CD8-positive, alpha-beta memory T cell (primary cell): ENCODE measurements around the gene UGP2. TPM values are rescaled to one million over a fixed set of nuclear protein-coding genes. Genes with fewer than 3 reads are reported as not detected.
A peak's percentile ranks its signal among the peaks of the same experiment; 100 is the strongest.

Experiments used
- CTCF ChIA-PET: fragments of 350-600 bp; sonication (Branson Sonifier 250); formaldehyde crosslinking; loops from one replicate; lab custom pipeline; 2021; ENCODE audit warnings: antibody characterized with exemption; lab: Charles Lee
- POLR2A ChIA-PET: fragments of 350-600 bp; sonication (Branson Sonifier 250); formaldehyde crosslinking; loops from one replicate; lab custom pipeline; 2021; ENCODE audit warnings: antibody characterized with exemption; lab: Charles Lee
- DNase-seq, 5 donors: peaks; one replicate each; pipeline versions ENCODE4 v3.0.0 to v3.0.0-alpha.2; 2020 to 2022; ENCODE audit warnings: mixed read lengths in 1 of 5
- H3K27ac ChIP-seq: one replicate; pipeline ENCODE4 v1.7.0; 2013; ENCODE audit warnings: low read depth, mild to moderate bottlenecking, low read length, moderate library complexity
- H3K27me3 ChIP-seq: 2 replicates; pipeline ENCODE4 v1.7.0; 2013; ENCODE audit warnings: low read length, mild to moderate bottlenecking; ENCODE audit not compliant: insufficient read depth, poor library complexity, severe bottlenecking
- H3K36me3 ChIP-seq: 2 replicates; pipeline ENCODE4 v1.7.0; 2013; ENCODE audit warnings: mild to moderate bottlenecking, low read length, moderate library complexity; ENCODE audit not compliant: insufficient read depth
- H3K4me1 ChIP-seq: 2 replicates; pipeline ENCODE4 v1.7.0; 2013; ENCODE audit warnings: mild to moderate bottlenecking, low read length, moderate library complexity; ENCODE audit not compliant: insufficient read depth
- H3K4me3 ChIP-seq: 2 replicates; pipeline ENCODE4 v1.7.0; 2013; ENCODE audit warnings: mild to moderate bottlenecking, low read length
- H3K9me3 ChIP-seq: 2 replicates; pipeline ENCODE4 v1.7.0; 2013; ENCODE audit warnings: mild to moderate bottlenecking, low read length
- H3K27ac Mint-ChIP-seq, 8 donors: one replicate each; pipeline ENCODE4 v1.8.0; 2020 to 2021; ENCODE audit warnings: mixed read lengths in 8 of 8, mild to moderate bottlenecking in 6 of 8, inconsistent platforms in 3 of 8, moderate library complexity in 3 of 8
- H3K27me3 Mint-ChIP-seq, 2 donors: one replicate each; pipeline ENCODE4 v1.8.0; 2020 to 2021; ENCODE audit warnings: mixed read lengths in 2 of 2, mild to moderate bottlenecking in 1 of 2, moderate library complexity in 1 of 2
- H3K36me3 Mint-ChIP-seq, 3 donors: one replicate each; pipeline ENCODE4 v1.8.0; 2020 to 2021; ENCODE audit warnings: mixed read lengths in 3 of 3, inconsistent platforms in 1 of 3, mild to moderate bottlenecking in 1 of 3
- H3K4me1 Mint-ChIP-seq, 3 donors: one replicate each; pipeline ENCODE4 v1.8.0; 2020 to 2021; ENCODE audit warnings: mixed read lengths in 3 of 3, inconsistent platforms in 1 of 3, mild to moderate bottlenecking in 1 of 3
- H3K4me3 Mint-ChIP-seq, 7 donors: one replicate each; pipeline ENCODE4 v1.8.0; 2020 to 2021; ENCODE audit warnings: mixed read lengths in 7 of 7, mild to moderate bottlenecking in 6 of 7, moderate library complexity in 4 of 7, inconsistent platforms in 2 of 7
- H3K9me3 Mint-ChIP-seq, 5 donors: one replicate each; pipeline ENCODE4 v1.8.0; 2020 to 2022; ENCODE audit warnings: mixed read lengths in 5 of 5, mild to moderate bottlenecking in 3 of 5, moderate library complexity in 2 of 5, inconsistent platforms in 1 of 5
- polyA plus RNA-seq: library from polyadenylated mRNA; unstranded; fragments of 300-500 nt; fragmentation: Illumina TruSeq; gene quantifications from one replicate; pipeline ENCODE4 v1.2.3, GENCODE V29; 2021
- total RNA-seq, 2 experiments: library from RNA; stranded (reverse); gene quantifications; one replicate each; pipeline ENCODE4 v1.2.3, GENCODE V29; 2021

The UGP2 gene
- total and polyA plus RNA-seq, 3 experiments from 2014 or later = 59.2 to 131 (median 59.8) TPM

DNA sequence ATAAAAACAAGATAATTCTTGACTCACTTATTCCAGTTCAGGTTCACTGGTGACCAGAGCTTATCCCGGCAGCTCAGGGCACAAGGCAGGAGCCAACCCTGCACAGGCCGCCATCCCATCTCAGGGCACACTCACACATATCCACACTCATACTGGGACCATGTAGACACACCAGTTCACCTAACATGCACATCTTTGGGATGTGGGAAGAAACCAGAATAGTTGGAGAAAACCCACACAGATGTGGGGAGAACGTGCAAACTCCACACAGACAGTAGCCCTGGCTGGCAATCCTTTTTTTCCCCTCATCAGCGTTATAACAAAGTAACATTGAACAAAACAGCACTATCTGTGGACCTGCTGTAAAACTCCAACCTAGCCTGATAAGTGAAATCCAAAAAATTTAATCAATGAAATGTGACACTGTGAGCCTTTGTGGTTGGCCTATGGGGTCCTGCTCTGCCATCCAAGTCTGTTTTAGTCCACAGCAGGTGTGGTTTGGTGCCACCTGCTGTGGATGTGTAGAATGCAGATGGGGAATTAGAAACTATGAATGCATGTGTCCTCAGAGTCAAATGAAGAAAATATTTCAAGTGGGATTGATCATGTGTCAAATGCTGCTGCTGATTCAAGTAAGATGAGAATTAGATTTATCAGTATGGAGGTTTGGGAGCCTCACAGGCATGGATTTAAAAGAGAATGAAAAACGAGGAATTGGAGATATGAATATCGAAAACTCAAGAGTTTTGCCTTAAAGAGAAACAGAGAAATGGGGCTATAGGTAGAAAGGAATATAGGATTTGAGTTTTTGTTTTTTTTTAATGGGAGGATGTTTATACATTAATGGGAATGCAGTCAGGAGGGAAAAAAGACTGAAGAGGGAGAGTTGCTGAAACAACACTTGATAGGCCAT is 47.0 kb downstream of the UGP2 start:
- no peaks in the 10 kb centered on the region for H3K4me1 ChIP-seq
- H3K4me1 Mint-ChIP-seq = peaks cover 0 to 3% (median 0%) of the 10 kb centered on the region in 3 donors
- H3K27me3 ChIP-seq = no peaks in the 10 kb centered on the region
- peak overlapping the region in 5 of 8 donors; percentile 1 to 64 (median 48) for H3K27ac Mint-ChIP-seq
- H3K4me3 Mint-ChIP-seq = no peak overlapping the region
- no peaks in the 10 kb centered on the region for H3K27me3 Mint-ChIP-seq
- POLR2A ChIA-PET = no interaction called here
- CTCF ChIA-PET = no interaction called here
- H3K9me3 Mint-ChIP-seq = no peaks in the 10 kb centered on the region
- H3K27ac ChIP-seq = no peak overlapping the region
- no peaks in the 10 kb centered on the region for H3K9me3 ChIP-seq
- no peak overlapping the region for H3K4me3 ChIP-seq
- peaks cover 0 to 82% (median 7%) of the 10 kb centered on the region in 3 donors for H3K36me3 Mint-ChIP-seq
- peaks cover 41% of the 10 kb centered on the region for H3K36me3 ChIP-seq
- peak; percentile 2 to 46 (median 20) for DNase-seq

DNA sequence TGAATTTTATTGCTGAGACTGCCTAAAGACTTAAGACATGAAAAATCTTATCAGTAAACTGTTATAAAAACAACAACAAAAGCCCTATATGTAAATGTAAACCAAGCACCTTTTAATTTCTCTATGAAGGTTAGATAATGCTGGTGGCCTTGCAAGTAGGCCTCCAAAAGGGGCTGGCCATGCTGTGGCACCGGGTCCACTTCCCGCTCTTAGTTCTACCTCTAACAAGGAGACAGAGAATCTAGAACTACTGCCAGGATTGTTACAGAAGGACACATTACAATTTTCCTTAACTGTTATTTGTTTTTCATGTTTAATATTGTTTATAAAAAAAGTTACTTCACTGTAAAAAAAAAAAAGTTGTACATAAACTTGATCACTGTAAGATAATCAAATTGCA is 49.0 kb downstream of the UGP2 start:
- peaks cover 41% of the 10 kb centered on the region for H3K36me3 ChIP-seq
- DNase-seq = no peak
- ChIA-PET POLR2A (no interaction called here), CTCF (no interaction called here)
- no peaks in the 10 kb centered on the region for H3K9me3 ChIP-seq
- H3K27ac ChIP-seq = no peak overlapping the region
- Mint-ChIP-seq H3K27me3 (no peaks in the 10 kb centered on the region), H3K27ac (peak overlapping the region in 3 of 8 donors; percentile 46 to 93 (median 51)), H3K4me3 (no peak overlapping the region), H3K9me3 (no peaks in the 10 kb centered on the region), H3K4me1 (peaks cover 0 to 3% (median 0%) of the 10 kb centered on the region in 3 donors), H3K36me3 (peaks cover 0 to 78% (median 5%) of the 10 kb centered on the region in 3 donors)
- no peaks in the 10 kb centered on the region for H3K27me3 ChIP-seq
- H3K4me1 ChIP-seq = no peaks in the 10 kb centered on the region
- H3K4me3 ChIP-seq = no peak overlapping the region

DNA sequence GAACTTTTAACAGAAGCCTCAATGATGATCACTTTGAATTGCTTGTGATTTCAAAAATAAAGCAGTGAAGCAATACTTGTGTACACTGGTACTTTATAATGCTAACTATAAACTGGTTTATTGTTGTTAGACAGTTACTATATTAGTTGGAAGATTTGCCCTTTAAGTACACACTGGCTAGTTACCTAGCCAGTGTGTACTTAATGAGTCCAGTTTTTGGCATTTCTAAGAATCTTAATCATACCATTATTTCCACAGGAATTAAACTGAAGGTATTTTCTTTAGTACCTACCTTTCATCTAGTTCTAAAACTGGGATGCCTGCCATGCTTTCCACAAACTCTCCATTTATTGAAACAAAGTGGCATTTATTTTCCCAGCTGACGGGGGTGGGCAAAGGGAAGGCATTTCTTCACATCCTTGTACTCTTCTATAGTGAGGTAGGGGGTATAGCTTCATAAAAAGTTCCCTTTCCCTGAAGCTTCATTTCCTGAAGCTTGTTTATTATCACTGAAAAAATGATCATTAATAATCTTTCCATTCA is 49.9 kb downstream of the UGP2 start:
- no peaks in the 10 kb centered on the region for H3K27me3 ChIP-seq
- DNase-seq = no peak
- H3K27ac ChIP-seq = no peak overlapping the region
- H3K27me3 Mint-ChIP-seq = no peaks in the 10 kb centered on the region
- H3K4me1 Mint-ChIP-seq = peaks cover 0 to 3% (median 0%) of the 10 kb centered on the region in 3 donors
- no peaks in the 10 kb centered on the region for H3K9me3 ChIP-seq
- ChIA-PET POLR2A (no interaction called here), CTCF (no interaction called here)
- H3K4me3 ChIP-seq = no peak overlapping the region
- peak overlapping the region in 3 of 8 donors; percentile 27 to 72 (median 29) for H3K27ac Mint-ChIP-seq
- H3K4me1 ChIP-seq = no peaks in the 10 kb centered on the region
- no peak overlapping the region for H3K4me3 Mint-ChIP-seq
- H3K36me3 ChIP-seq = peaks cover 38% of the 10 kb centered on the region
- no peaks in the 10 kb centered on the region for H3K9me3 Mint-ChIP-seq
- peaks cover 0 to 78% (median 5%) of the 10 kb centered on the region in 3 donors for H3K36me3 Mint-ChIP-seq

DNA sequence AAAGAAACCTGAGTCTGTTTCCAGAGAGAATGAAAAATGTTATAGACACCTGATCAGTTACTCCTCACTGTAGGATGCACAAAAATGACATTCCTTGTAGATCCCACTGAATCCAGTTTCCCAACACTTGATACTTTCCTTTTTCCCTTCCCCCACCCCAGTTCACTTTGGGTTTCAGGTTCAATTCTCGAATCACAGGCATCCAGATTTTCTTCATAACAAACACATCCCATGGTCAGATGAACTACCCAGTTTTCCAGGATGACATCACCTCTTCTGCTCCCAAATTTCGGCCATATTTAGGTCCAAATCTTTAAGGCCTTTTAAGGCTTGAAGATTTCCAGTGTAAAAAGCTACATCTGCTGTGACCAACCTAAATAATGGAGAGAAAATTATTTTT is 51.5 kb downstream of the UGP2 start:
- DNase-seq = no peak
- H3K27me3 Mint-ChIP-seq = no peaks in the 10 kb centered on the region
- H3K4me3 Mint-ChIP-seq = peak overlapping the region in 1 of 7 donors; percentile 16
- Histone ChIP-seq H3K4me1 (no peaks in the 10 kb centered on the region), H3K27ac (no peak overlapping the region), H3K36me3 (peaks cover 38% of the 10 kb centered on the region), H3K4me3 (no peak overlapping the region), H3K27me3 (no peaks in the 10 kb centered on the region), H3K9me3 (no peaks in the 10 kb centered on the region)
- H3K27ac Mint-ChIP-seq = peak overlapping the region in 4 of 8 donors; percentile 38 to 76 (median 50)
- no peaks in the 10 kb centered on the region for H3K9me3 Mint-ChIP-seq
- ChIA-PET CTCF (interaction anchor here (0.6 kb wide), 1 partner anchor 60 kb away, joined by 3 read pairs; no protein-coding TSS in a partner anchor), POLR2A (no interaction called here)
- H3K4me1 Mint-ChIP-seq = peaks cover 0 to 3% (median 0%) of the 10 kb centered on the region in 3 donors
- peaks cover 0 to 75% (median 5%) of the 10 kb centered on the region in 3 donors for H3K36me3 Mint-ChIP-seq

- H3K36me3 ChIP-seq = peaks cover 31% of the 10 kb centered on the region
- no peaks in the 10 kb centered on the region for H3K9me3 Mint-ChIP-seq
- H3K27me3 Mint-ChIP-seq = no peaks in the 10 kb centered on the region
- CTCF ChIA-PET = no interaction called here
- H3K36me3 Mint-ChIP-seq = peaks cover 0 to 78% (median 7%) of the 10 kb centered on the region in 3 donors
- H3K9me3 ChIP-seq = no peaks in the 10 kb centered on the region
- POLR2A ChIA-PET = no interaction called here
- no peak overlapping the region for H3K27ac ChIP-seq
- H3K27ac Mint-ChIP-seq = peak overlapping the region in 3 of 8 donors; percentile 16 to 58 (median 49)
- no peak overlapping the region for H3K4me3 Mint-ChIP-seq
- DNase-seq = no peak
- H3K27me3 ChIP-seq = no peaks in the 10 kb centered on the region
- no peaks in the 10 kb centered on the region for H3K4me1 ChIP-seq
- H3K4me3 ChIP-seq = no peak overlapping the region
- no peaks in the 10 kb centered on the region for H3K4me1 Mint-ChIP-seq
These were observed 52.5 kb downstream of the UGP2 start for GRCh38 chr2:63894167-63894566.

- Mint-ChIP-seq H3K4me3 (no peak overlapping the region), H3K27me3 (no peaks in the 10 kb centered on the region), H3K4me1 (peaks cover 0 to 2% (median 0%) of the 10 kb centered on the region in 3 donors), H3K9me3 (peaks cover 0 to 13% (median 10%) of the 10 kb centered on the region in 5 donors), H3K27ac (peak overlapping the region in 3 of 8 donors; percentile 66 to 91 (median 70)), H3K36me3 (peaks cover 13 to 75% (median 22%) of the 10 kb centered on the region in 3 donors)
- DNase-seq = no peak
- no peak overlapping the region for H3K27ac ChIP-seq
- POLR2A ChIA-PET = no interaction called here
- H3K36me3 ChIP-seq = peaks cover 6% of the 10 kb centered on the region
- H3K27me3 ChIP-seq = no peaks in the 10 kb centered on the region
- no peak overlapping the region for H3K4me3 ChIP-seq
- CTCF ChIA-PET = no interaction called here
- no peaks in the 10 kb centered on the region for H3K9me3 ChIP-seq
- no peaks in the 10 kb centered on the region for H3K4me1 ChIP-seq
These were observed 57.1 kb downstream of the UGP2 start for GRCh38 chr2:63898839-63899238.

DNA sequence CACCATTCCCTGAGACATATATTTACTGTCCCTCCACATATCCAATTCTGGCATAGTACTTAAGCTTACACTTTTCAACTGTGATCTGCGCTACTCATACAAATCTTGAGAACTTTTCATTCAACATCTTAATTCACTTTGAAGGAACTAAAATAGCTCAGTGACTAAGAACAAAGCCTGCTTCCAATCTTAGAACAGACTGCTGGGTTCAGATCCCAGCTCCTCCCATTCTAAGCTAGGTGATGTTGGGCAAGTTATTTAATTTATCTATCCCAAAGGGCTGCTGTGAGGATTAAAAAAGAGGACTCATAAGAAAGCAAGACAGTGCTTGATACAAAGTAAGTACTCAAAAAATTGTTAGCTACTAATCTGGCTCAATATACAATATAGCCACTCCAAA is 57.9 kb downstream of the UGP2 start:
- no peak for DNase-seq
- Histone ChIP-seq H3K9me3 (no peaks in the 10 kb centered on the region), H3K27ac (no peak overlapping the region), H3K36me3 (peaks cover 6% of the 10 kb centered on the region), H3K4me3 (no peak overlapping the region), H3K4me1 (no peaks in the 10 kb centered on the region), H3K27me3 (no peaks in the 10 kb centered on the region)
- peaks cover 16 to 73% (median 26%) of the 10 kb centered on the region in 3 donors for H3K36me3 Mint-ChIP-seq
- H3K4me3 Mint-ChIP-seq = no peak overlapping the region
- H3K4me1 Mint-ChIP-seq = peaks cover 0 to 3% (median 2%) of the 10 kb centered on the region in 3 donors
- H3K9me3 Mint-ChIP-seq = peaks cover 3 to 16% (median 10%) of the 10 kb centered on the region in 5 donors
- CTCF ChIA-PET = no interaction called here
- no peaks in the 10 kb centered on the region for H3K27me3 Mint-ChIP-seq
- peak overlapping the region in 4 of 8 donors; percentile 0 to 12 (median 7) for H3K27ac Mint-ChIP-seq
- POLR2A ChIA-PET = interaction anchor here (0.7 kb wide), 1 partner anchor 1294 kb away, joined by 4 read pairs; no protein-coding TSS in a partner anchor

- CTCF ChIA-PET = no interaction called here
These were observed 60.5 kb downstream of the UGP2 start for GRCh38 chr2:63902149-63902548.

More at GRCh38 chr2:63902149-63902548, 60.5 kb downstream of the UGP2 start:
- H3K36me3 ChIP-seq = peaks cover 6% of the 10 kb centered on the region
- peak overlapping the region in 3 of 8 donors; percentile 12 to 51 (median 15) for H3K27ac Mint-ChIP-seq
- peaks cover 0 to 13% (median 7%) of the 10 kb centered on the region in 3 donors for H3K4me1 Mint-ChIP-seq
- DNase-seq = no peak
- no peaks in the 10 kb centered on the region for H3K4me1 ChIP-seq
- no peaks in the 10 kb centered on the region for H3K9me3 ChIP-seq
- no peak overlapping the region for H3K4me3 Mint-ChIP-seq
- peaks cover 10 to 26% (median 18%) of the 10 kb centered on the region in 5 donors for H3K9me3 Mint-ChIP-seq
- POLR2A ChIA-PET = no interaction called here
- H3K27me3 ChIP-seq = no peaks in the 10 kb centered on the region
- H3K36me3 Mint-ChIP-seq = peaks cover 33 to 79% (median 48%) of the 10 kb centered on the region in 3 donors
- no peak overlapping the region for H3K27ac ChIP-seq
- H3K27me3 Mint-ChIP-seq = no peaks in the 10 kb centered on the region
- no peak overlapping the region for H3K4me3 ChIP-seq
